IPS-NIHi7 (cell line): ENCODE measurements around the gene TRAP1.

ENCODE experiments used
- DNase-seq: peaks from one replicate; pipeline ENCODE4 v3.0.0; 2012; ENCODE audit warnings: mixed read lengths; ENCODE audit errors: extremely low spot score

Gene TRAP1

GRCh38 chr16:3651461-3652372 lies 65.6 kb downstream of the TRAP1 start:
- peak; percentile 7 for DNase-seq

- no peak for DNase-seq
Observed at GRCh38 chr16:3650631-3651265, 66.6 kb downstream of the TRAP1 start.

- DNase-seq, result peak; percentile 23
Observed at GRCh38 chr16:3646348-3646920, 70.9 kb downstream of the TRAP1 start.

DNA sequence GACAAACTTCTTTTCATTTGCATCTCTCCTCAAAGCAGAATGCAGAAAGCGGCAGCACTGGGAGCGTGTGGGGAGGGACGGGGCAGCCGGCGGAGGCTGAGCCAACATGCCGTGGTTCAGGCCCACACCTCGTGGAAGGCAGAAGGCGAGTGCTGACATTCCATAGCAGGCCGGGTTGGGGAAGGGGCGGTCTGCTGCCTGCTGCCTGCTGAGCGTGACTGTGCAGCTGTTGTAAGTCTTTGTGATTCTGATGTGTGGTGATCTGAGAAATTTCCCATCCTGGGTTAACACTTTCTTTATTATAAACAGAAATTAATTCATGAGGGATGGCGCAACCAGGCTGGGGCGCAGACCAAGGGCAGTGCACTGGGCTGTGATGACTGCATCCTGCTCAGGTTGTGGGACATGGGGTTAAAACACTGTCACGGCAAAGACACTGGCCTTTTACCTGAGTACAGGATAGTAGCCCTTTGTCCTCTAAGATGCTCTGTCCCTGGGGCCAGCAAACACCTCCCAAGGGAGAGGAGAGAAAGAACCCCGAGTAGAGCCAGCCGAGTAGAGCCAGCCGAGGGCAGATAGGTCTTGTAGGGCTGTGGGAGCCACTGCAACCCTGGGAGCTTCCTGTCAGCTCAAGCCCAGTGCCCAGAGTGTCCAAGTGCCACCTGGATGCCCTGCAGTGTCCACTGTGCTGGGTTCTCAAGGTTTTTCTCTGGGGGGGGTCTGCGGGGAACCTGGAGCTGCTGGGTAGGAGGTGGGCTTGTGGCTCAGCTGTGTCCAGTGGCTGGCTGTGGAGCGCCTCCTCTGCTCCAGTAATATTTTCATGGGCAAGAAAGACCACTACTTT lies 71.6 kb downstream of the TRAP1 start:
- DNase-seq, result peak; percentile 79

DNA sequence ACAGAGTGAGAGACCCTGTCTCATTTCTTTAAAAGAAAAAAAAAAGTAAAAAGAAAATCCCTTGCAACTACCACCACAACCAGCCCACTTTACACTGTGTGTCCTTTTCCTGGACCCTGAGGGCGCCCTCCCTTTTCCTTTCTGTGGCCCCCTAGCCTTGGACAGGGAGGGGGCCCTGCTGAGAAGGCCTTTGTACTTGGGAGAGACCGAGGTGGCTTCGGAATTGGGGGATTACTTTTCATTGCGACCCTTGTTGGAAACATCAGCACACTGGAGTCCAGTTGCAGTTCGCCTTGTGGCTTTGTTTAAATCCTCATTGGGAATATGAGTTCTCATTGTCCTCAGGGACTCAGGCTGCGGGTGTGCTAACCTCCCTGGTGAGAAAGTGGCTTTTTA lies 72.2 kb downstream of the TRAP1 start:
- no peak for DNase-seq

DNA sequence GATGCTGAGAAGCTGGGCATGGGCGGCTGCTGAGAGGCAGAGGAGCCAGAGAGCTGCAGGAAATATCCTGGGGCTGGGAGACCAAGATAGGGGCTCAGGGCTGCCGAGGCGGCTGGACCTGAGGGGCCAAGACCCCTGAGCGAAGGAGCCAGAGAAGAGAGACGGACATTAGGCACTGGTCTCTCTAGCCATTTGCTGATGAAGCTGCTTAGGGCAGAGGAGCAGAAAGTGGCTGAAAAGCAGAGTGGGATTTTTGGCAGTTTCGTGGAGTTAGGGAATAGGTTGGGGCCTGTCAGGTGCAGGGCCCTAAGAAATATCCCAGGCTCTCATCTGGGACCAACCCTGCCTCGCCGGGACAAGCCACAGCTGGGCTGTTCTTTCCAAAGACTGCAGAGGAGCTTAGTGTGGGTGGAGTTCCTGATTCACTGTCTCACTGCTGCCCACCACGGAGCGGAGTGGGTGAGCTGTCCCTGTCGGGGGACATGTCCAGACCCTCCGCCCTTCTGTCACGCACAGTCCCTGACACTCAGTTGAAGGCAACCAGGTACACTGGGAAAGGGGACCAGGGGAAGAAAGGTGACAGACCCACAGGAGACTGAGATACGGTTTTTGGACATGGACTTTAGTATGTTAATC lies 74.1 kb downstream of the TRAP1 start:
- peak; percentile 7 for DNase-seq

- peak; percentile 73 for DNase-seq
Observed at GRCh38 chr16:3642397-3643094, 74.8 kb downstream of the TRAP1 start.

- peak; percentile 4 for DNase-seq
Observed at GRCh38 chr16:3641801-3642396, 75.4 kb downstream of the TRAP1 start.

- peak; percentile 13 for DNase-seq
Observed at GRCh38 chr16:3640632-3641501, 76.5 kb downstream of the TRAP1 start.

DNA sequence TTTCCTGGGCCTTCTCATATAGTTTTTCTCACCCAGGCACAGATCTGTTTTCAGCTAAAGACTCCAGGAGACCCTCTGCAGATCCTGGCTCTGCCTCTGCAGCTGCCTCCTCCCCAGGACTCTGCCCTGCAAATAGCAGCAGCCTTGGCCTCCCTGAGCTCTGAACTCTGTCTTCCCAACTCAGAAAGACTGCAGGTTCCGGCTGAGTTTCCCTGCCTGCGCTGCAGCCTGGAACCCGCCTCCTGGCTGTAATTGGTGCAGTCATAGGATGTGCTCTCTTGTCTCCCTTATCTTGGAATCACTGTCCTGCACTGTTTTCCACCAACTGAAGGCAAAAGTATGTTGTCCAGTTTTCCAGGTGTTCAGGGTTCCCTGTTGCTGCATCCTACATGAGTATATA lies 77.1 kb downstream of the TRAP1 start:
- peak; percentile 8 for DNase-seq

DNA sequence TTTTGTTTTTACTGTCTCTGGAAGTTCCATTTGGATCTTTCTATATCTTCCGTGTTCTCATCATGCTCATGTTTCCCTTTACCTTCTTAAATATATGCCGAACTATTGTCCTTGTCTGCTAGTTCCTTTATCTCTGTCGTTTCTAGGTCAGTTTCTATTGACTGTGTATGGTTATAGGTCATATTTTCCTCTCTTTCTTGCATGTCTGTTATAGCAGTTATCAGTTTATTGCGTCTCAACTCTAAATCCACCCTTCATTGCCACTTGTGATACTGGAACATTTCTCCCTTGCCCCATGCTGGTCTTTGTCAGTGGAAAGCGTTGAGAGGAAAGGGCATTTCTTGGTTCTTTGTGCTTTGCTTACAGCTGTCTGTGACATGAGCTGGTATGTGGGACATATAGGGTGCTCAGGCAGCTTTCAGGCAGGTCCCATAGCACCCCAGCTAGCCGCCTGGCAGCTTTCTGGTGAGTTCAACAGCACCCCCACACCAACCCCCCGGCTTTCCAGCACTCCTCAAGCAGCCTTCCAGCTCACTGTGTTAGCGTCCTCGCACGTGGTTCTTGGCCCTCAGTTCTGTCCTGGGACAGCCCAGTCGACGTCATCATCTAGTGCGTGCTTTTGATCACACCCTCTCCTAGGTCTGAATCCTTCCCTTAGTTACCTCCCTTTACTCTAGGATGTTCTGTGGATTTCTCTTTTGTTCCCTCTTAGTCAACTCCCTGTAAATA lies 78.2 kb downstream of the TRAP1 start:
- peak; percentile 16 for DNase-seq

- peak; percentile 11 for DNase-seq
Observed at GRCh38 chr16:3637371-3637923, 79.9 kb downstream of the TRAP1 start.

GRCh38 chr16:3625911-3626732 lies 91.2 kb downstream of the TRAP1 start:
- no peak for DNase-seq

GRCh38 chr16:3625331-3625730 lies 92.0 kb downstream of the TRAP1 start:
- no peak for DNase-seq

DNA sequence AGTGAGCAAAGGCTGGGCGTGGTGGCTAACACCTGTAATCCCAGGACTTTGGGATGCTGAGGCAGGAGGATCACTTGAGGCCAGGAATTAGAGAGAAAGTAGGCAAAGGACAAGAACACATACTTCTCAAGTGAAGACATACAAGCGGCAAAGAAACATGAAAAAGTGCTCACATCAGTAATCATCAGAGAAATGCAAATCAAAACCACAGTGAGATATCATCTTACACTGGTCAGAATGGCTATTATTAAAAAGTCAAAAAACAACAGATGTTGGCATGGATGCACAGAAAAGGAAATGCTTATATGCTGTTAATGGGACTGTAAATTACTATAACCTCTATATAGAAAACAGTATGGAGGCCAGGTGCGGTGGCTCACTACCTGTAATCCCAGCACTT lies 93.7 kb downstream of the TRAP1 start:
- no peak for DNase-seq

- DNase-seq, result no peak
Observed at GRCh38 chr16:3618769-3619141, 98.6 kb downstream of the TRAP1 start.
